HEK293 (cell line): ENCODE measurements around the gene BLVRB.

Experiments used
- BCL11A ChIP-seq: fragments of 450-650 bp; formaldehyde crosslinking; IDR thresholded peaks from 2 replicates; pipeline ENCODE4 v1.5.1; 2016; ENCODE audit warnings: low read depth, missing biosample characterization, missing genetic modification characterization
- CTCF ChIP-seq: fragments of 450-650 bp; formaldehyde crosslinking; IDR thresholded peaks from 2 replicates; pipeline ENCODE4 v1.5.1; 2016; ENCODE audit warnings: missing biosample characterization, missing genetic modification characterization
- KLF7 ChIP-seq: fragments of 450-650 bp; formaldehyde crosslinking; IDR thresholded peaks from 2 replicates; pipeline ENCODE4 v1.5.1; 2016; ENCODE audit warnings: missing biosample characterization, missing genetic modification characterization, borderline replicate concordance
- SCRT1 ChIP-seq: fragments of 450-650 bp; formaldehyde crosslinking; IDR thresholded peaks from 2 replicates; pipeline ENCODE4 v1.5.1; 2016; ENCODE audit warnings: missing biosample characterization, missing genetic modification characterization, borderline replicate concordance
- ZBTB10 ChIP-seq: fragments of 450-650 bp; formaldehyde crosslinking; IDR thresholded peaks from 2 replicates; pipeline ENCODE4 v1.5.1; 2016; ENCODE audit warnings: missing biosample characterization, missing genetic modification characterization
- ZBTB8A ChIP-seq: fragments of 450-650 bp; formaldehyde crosslinking; IDR thresholded peaks from 2 replicates; pipeline ENCODE4 v1.5.1; 2016; ENCODE audit warnings: missing biosample characterization, missing genetic modification characterization
- ZEB2 ChIP-seq: fragments of 450-650 bp; formaldehyde crosslinking; IDR thresholded peaks from 2 replicates; pipeline ENCODE4 v1.5.1; 2016; ENCODE audit warnings: missing biosample characterization, missing genetic modification characterization
- ZNF221 ChIP-seq: fragments of 450-650 bp; formaldehyde crosslinking; IDR thresholded peaks from 2 replicates; pipeline ENCODE4 v1.5.1; 2017; ENCODE audit warnings: missing biosample characterization, missing genetic modification characterization, borderline replicate concordance
- ZNF239 ChIP-seq: fragments of 450-650 bp; formaldehyde crosslinking; IDR thresholded peaks from 2 replicates; pipeline ENCODE4 v1.5.1; 2016; ENCODE audit warnings: missing biosample characterization, missing genetic modification characterization
- ZNF324 ChIP-seq: fragments of 450-650 bp; formaldehyde crosslinking; IDR thresholded peaks from 2 replicates; pipeline ENCODE4 v1.5.1; 2016; ENCODE audit warnings: missing biosample characterization, missing genetic modification characterization
- ZNF561 ChIP-seq: fragments of 450-650 bp; IDR thresholded peaks from 2 replicates; pipeline ENCODE4 v1.5.1; 2018; ENCODE audit warnings: missing biosample characterization, missing genetic modification characterization, borderline replicate concordance
- ZNF629 ChIP-seq: fragments of 450-650 bp; formaldehyde crosslinking; IDR thresholded peaks from 2 replicates; pipeline ENCODE4 v1.5.1; 2017; ENCODE audit warnings: missing biosample characterization, missing genetic modification characterization
- ZSCAN18 ChIP-seq: fragments of 450-650 bp; formaldehyde crosslinking; IDR thresholded peaks from 2 replicates; pipeline ENCODE4 v1.5.1; 2016; ENCODE audit warnings: missing biosample characterization, missing genetic modification characterization

- TF ChIP-seq SCRT1 (no peak), ZNF221 (tag by site-specific recombination) (no peak), ZNF324 (no peak), CTCF (tag by site-specific recombination) (no peak), ZBTB10 (peak; percentile 96), ZNF629 (tag by site-specific recombination) (no peak), ZEB2 (tag by site-specific recombination) (no peak), ZSCAN18 (no peak; the same call in 1 of the 2 replicates), ZBTB8A (tag by site-specific recombination) (0 out of 2 replicates have a peak, but pooled peaks have one; percentile 6), KLF7 (tag by site-specific recombination) (0 out of 2 replicates have a peak, but pooled peaks have one; percentile 45), ZNF239 (tag by site-specific recombination) (no peak), BCL11A (tag by site-specific recombination) (peak; percentile 20; the same call in 1 of the 2 replicates), ZNF561 (tag by site-specific recombination) (no peak)
Measured at GRCh38 chr19:40424637-40425449, 40.7 kb downstream of the BLVRB start.
